Skeletal muscle satellite cell (primary cell): ENCODE results near the gene ANO2.

ENCODE experiments used
- H3K27me3 ChIP-seq: 2 replicates; pipeline ENCODE4 v1.7.0; 2013; ENCODE audit warnings: low read length; ENCODE audit not compliant: control insufficient read depth, insufficient read depth
- H3K36me3 ChIP-seq: 2 replicates; pipeline ENCODE4 v1.7.0; 2013; ENCODE audit warnings: mild to moderate bottlenecking, control low read depth, low read length; ENCODE audit not compliant: insufficient read depth
- H3K4me1 ChIP-seq: 2 replicates; pipeline ENCODE4 v1.7.0; 2013; ENCODE audit warnings: low read length; ENCODE audit not compliant: control insufficient read depth, insufficient read depth
- H3K4me2 ChIP-seq: 2 replicates; pipeline ENCODE4 v1.7.0; 2013; ENCODE audit warnings: mild to moderate bottlenecking, low read length
- H3K4me3 ChIP-seq: 2 replicates; pipeline ENCODE4 v1.7.0; 2013; ENCODE audit warnings: low read length
- H3K9ac ChIP-seq: 2 replicates; pipeline ENCODE4 v1.7.0; 2013; ENCODE audit warnings: mild to moderate bottlenecking, low read depth, low read length, moderate library complexity
- H3K9me3 ChIP-seq: replicated peaks from 2 replicates; pipeline ENCODE4 v1.7.0; 2013; ENCODE audit warnings: mild to moderate bottlenecking, control low read depth, low read length

Gene ANO2

GRCh38 chr12:5913387-5913786, 31.7 kb downstream of the ANO2 start:
- Histone ChIP-seq H3K4me3 (no peak overlapping the region), H3K27me3 (peaks cover 5% of the 10 kb centered on the region), H3K4me1 (no peaks in the 10 kb centered on the region), H3K9me3 (no peaks in the 10 kb centered on the region), H3K36me3 (no peaks in the 10 kb centered on the region), H3K4me2 (no peak overlapping the region), H3K9ac (no peak overlapping the region)

GRCh38 chr12:5912437-5913334, 32.4 kb downstream of the ANO2 start:
- no peaks in the 10 kb centered on the region for H3K9me3 ChIP-seq
- no peaks in the 10 kb centered on the region for H3K36me3 ChIP-seq
- no peak overlapping the region for H3K4me3 ChIP-seq
- H3K9ac ChIP-seq, result no peak overlapping the region
- no peak overlapping the region for H3K4me2 ChIP-seq
- H3K4me1 ChIP-seq, result no peaks in the 10 kb centered on the region
- peaks cover 5% of the 10 kb centered on the region for H3K27me3 ChIP-seq

DNA sequence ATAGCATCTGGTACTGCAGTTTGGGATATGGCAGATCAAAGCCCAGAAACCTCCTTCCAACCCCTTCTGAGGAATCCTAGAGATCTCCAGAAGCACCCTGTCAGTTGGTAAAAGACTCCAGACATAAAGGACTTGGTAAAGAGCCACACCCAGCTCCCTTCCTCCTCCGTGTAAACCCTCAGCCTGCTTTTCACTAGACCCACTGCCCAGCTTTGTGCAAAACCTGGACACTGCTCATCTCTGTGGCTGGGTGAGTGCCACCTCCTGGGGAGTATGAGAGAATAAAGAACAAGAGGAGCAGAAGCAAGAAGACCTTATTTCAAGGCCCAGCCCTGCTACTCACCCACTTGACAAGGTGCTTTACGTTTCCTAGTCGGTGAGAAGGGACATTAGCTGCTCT, 33.0 kb downstream of the ANO2 start:
- H3K4me3 ChIP-seq, result no peak overlapping the region
- no peaks in the 10 kb centered on the region for H3K9me3 ChIP-seq
- H3K36me3 ChIP-seq, result no peaks in the 10 kb centered on the region
- H3K27me3 ChIP-seq, result peaks cover 5% of the 10 kb centered on the region
- no peak overlapping the region for H3K4me2 ChIP-seq
- no peaks in the 10 kb centered on the region for H3K4me1 ChIP-seq
- H3K9ac ChIP-seq, result no peak overlapping the region

- peaks cover 5% of the 10 kb centered on the region for H3K27me3 ChIP-seq
- H3K4me2 ChIP-seq, result no peak overlapping the region
- H3K36me3 ChIP-seq, result no peaks in the 10 kb centered on the region
- H3K4me3 ChIP-seq, result no peak overlapping the region
- H3K9ac ChIP-seq, result no peak overlapping the region
- no peaks in the 10 kb centered on the region for H3K9me3 ChIP-seq
- no peaks in the 10 kb centered on the region for H3K4me1 ChIP-seq
Measured at GRCh38 chr12:5910790-5911548, 34.1 kb downstream of the ANO2 start.

DNA sequence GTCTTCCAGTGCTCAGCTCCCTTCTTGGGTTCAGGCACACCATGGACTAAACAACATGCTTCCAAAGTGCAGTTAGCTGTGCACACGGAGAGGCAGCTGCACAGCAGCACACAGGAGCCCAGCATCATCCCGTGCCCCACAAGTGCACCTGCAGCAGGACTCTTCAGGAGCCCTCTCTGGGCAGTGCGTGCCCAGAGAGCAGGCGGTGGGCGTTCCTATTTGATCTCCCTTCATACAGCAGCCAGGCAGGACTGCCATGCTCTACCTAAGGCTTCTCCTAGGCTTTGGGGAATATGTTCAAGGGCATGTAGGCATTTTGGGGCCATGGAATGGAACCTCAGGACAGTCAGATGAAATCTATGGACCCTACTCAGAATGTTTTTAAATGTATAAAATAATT, 35.5 kb downstream of the ANO2 start:
- H3K27me3 ChIP-seq, result peaks cover 5% of the 10 kb centered on the region
- H3K4me2 ChIP-seq, result no peak overlapping the region

DNA sequence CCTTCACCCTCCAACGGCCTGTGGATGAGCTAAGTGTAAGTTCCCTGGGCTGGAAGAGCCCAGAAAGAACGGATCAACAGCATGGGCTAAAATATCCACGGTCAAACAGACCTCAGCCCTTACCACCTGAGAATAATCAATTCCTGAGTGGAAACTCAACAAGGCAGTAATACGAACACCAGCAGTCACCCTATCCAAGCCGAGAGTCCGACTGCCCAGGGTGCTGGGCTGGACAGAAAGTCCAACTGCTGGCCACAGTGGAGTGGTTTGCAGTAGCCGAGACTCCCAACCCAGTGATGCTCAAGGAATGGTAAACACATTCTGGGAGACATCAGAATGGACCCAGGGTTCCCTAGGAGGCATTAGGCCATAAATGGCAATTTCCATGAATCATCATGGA, 36.8 kb downstream of the ANO2 start:
- Histone ChIP-seq H3K4me2 (no peak overlapping the region), H3K9me3 (no peaks in the 10 kb centered on the region), H3K9ac (no peak overlapping the region), H3K4me1 (no peaks in the 10 kb centered on the region), H3K27me3 (peaks cover 3% of the 10 kb centered on the region), H3K36me3 (no peaks in the 10 kb centered on the region), H3K4me3 (no peak overlapping the region)

More for the DNA sequence above, 35.5 kb downstream of the ANO2 start:
- Histone ChIP-seq H3K36me3 (no peaks in the 10 kb centered on the region), H3K9ac (no peak overlapping the region), H3K9me3 (no peaks in the 10 kb centered on the region), H3K4me1 (no peaks in the 10 kb centered on the region), H3K4me3 (no peak overlapping the region)

DNA sequence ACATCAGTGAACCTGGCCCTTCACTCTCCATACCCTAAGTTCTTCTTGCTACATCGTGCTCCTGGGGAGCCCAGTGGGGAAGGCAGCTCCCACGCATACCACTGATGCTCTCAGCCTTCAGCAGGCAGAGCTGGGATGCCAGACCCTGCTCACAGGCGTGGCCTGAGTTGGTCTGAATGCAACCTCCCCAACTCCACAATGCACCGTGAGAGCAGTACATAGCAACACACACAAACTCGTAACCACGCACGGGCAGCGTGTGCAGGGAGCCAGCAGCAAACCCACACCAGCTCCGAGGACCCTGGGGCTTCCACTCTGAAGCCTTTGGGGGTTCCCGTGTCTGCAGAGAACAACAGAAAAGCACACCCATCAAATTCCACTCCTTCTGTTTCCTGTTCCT, 37.3 kb downstream of the ANO2 start:
- Histone ChIP-seq H3K9ac (no peak overlapping the region), H3K27me3 (peaks cover 3% of the 10 kb centered on the region), H3K36me3 (no peaks in the 10 kb centered on the region), H3K4me2 (no peak overlapping the region), H3K4me1 (no peaks in the 10 kb centered on the region), H3K4me3 (no peak overlapping the region), H3K9me3 (no peaks in the 10 kb centered on the region)

- no peak overlapping the region for H3K4me3 ChIP-seq
- H3K4me1 ChIP-seq, result no peaks in the 10 kb centered on the region
- H3K36me3 ChIP-seq, result no peaks in the 10 kb centered on the region
- H3K9ac ChIP-seq, result no peak overlapping the region
- no peaks in the 10 kb centered on the region for H3K9me3 ChIP-seq
- H3K4me2 ChIP-seq, result no peak overlapping the region
- peaks cover 3% of the 10 kb centered on the region for H3K27me3 ChIP-seq
Measured at GRCh38 chr12:5905757-5906156, 39.3 kb downstream of the ANO2 start.

GRCh38 chr12:5904969-5905368, 40.1 kb downstream of the ANO2 start:
- Histone ChIP-seq H3K9me3 (no peaks in the 10 kb centered on the region), H3K9ac (no peak overlapping the region), H3K4me2 (no peak overlapping the region), H3K27me3 (peaks cover 3% of the 10 kb centered on the region), H3K4me1 (no peaks in the 10 kb centered on the region), H3K4me3 (no peak overlapping the region), H3K36me3 (no peaks in the 10 kb centered on the region)

DNA sequence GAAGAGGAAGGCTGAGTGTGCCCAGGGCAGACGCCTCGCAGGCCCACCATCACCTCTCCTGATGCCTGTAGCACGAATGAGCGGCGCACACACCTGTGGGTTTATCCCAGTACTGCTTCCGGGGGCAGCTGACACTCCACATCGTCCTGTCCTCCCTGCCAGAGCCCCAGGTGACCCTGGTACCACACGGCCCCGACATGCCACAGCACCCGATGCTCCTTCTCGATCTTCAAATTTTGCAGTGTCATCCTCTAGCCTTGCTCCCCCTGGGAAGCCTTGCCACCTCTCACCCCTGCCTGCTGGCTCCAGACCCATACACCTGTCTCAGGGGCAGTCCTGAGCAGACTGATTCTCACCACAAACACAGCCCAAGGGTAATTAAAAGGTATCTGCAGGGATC, 40.6 kb downstream of the ANO2 start:
- Histone ChIP-seq H3K27me3 (no peaks in the 10 kb centered on the region), H3K9me3 (no peaks in the 10 kb centered on the region), H3K4me1 (no peaks in the 10 kb centered on the region), H3K36me3 (no peaks in the 10 kb centered on the region), H3K4me3 (no peak overlapping the region), H3K9ac (no peak overlapping the region), H3K4me2 (no peak overlapping the region)

- H3K4me3 ChIP-seq, result no peak overlapping the region
- H3K9ac ChIP-seq, result no peak overlapping the region
- H3K27me3 ChIP-seq, result no peaks in the 10 kb centered on the region
- H3K9me3 ChIP-seq, result no peaks in the 10 kb centered on the region
- no peaks in the 10 kb centered on the region for H3K36me3 ChIP-seq
- H3K4me1 ChIP-seq, result no peaks in the 10 kb centered on the region
- H3K4me2 ChIP-seq, result no peak overlapping the region
Measured at GRCh38 chr12:5902736-5903135, 42.3 kb downstream of the ANO2 start.
